CD4-positive, alpha-beta T cell treated with Interleukin-4 for 1 hour (primary cell): ENCODE measurements around the gene CNOT1.
A peak's percentile ranks its signal among the peaks of the same experiment; 100 is the strongest.

Source experiments
- DNase-seq, 2 donors: peaks; one replicate each; pipeline ENCODE4 v3.0.0-alpha.2; 2020 to 2022

The CNOT1 gene

GRCh38 chr16:58515125-58515870, 114.3 kb downstream of the CNOT1 start, which contains the start of gene SETD6:
Gene SETD6 (plus strand): TSS chr16:58515517. CDS start chr16:58515538, 21 bp downstream.
- peak; percentile 61 to 66 for DNase-seq

DNA sequence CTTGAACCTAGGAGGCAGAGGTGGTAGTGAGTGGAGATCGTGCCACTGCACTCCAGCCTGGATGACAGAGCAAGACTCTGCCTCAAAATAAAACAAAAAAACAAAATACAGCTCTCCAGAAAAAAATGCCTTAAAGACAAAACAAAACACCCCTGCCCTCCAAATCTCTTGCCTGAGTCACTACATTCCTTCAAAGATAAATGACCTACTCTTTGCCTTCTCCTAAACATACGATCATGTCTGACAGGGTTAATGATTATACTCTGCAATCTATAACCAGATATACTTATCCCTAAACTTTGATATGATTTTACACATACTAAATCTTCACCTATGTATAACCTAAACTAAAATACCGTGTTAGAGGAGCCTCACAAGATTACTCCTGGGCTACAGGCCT, 115.8 kb downstream of the CNOT1 start:
- no peak for DNase-seq

DNA sequence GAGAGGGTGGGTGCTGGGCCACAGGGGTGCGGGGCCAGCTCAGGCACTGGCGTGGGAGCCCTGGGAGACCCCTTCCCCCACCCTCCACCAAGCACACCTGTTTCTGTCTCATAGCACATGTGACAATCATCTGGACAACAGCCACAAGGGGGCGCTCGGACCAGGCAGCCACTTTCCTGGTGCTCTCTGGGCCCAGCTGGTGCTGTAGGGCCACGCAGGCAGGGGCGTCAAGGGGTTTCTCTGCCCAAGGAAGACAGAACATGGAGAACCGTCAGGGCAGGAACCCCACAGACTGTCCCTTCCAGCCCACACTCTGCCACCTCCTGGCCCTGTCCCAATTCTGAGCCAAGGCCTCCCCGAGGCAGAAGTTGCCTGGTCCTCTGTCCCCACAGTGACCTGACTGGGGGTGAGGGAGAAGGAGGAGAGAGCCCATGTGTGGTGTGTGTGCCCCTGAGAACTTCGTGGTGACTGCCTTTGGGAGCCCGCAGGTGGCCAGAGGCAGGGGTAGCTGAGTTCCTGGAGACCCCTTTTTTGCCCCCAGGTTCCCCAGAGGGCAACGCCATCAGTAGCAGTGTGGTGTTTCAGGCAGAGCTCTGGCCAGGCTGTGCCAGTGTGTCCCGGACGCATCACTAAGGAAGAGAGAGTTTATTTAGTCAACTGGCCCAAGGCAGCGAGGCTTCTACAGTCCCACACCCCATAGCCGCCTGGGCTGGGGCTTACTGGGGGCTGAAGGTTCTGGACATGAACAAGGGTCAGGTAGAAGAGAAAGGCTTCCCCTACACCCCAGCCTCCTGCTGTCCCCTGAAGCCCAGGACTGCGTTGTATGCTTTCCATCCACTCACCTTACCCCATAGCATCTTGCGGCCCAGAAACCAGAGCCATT, 117.5 kb downstream of the CNOT1 start:
- DNase-seq: peak; percentile 79 to 80

DNA sequence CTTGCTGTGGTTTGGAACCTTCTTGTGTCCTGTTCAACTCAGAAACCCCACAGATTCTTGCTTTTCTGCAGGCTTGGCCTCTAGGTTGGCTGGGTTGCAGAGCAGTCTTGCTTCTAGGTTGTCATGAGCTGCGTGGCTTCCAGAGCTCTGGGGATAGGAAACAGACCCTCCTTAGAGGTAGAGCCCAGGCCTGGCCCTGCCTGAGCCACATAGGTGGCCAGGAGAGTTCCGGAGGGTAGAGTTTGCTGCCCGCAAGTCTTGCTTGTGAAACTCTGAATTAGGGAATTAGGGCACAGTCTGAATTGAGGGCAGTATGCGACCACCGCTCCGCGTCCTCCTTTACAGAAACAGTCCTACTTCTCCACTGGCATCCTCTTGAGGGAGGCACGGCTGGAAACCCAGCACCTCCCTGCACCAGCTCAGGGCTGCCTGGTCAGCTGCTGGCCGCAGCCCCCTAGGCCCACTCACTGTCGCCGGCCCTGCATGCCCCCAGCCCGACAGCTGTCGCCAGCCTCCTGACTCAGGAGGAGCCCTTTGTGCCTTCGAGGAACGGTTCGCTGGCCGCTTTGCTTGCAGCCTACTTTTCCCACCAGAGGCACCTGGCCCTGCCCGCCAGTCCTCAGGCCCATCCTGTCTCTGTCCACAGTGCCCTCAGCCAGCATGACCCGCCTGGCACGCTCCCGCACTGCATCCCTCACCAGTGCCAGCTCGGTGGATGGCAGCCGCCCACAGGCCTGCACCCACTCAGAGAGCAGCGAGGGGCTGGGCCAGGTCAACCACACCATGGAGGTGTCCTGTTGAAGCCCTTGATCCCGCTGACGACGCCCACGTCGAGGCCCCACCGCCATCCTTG, 118.6 kb downstream of the CNOT1 start:
- DNase-seq: no peak

- DNase-seq: no peak
These were observed 119.4 kb downstream of the CNOT1 start for GRCh38 chr16:58510097-58510775.

DNA sequence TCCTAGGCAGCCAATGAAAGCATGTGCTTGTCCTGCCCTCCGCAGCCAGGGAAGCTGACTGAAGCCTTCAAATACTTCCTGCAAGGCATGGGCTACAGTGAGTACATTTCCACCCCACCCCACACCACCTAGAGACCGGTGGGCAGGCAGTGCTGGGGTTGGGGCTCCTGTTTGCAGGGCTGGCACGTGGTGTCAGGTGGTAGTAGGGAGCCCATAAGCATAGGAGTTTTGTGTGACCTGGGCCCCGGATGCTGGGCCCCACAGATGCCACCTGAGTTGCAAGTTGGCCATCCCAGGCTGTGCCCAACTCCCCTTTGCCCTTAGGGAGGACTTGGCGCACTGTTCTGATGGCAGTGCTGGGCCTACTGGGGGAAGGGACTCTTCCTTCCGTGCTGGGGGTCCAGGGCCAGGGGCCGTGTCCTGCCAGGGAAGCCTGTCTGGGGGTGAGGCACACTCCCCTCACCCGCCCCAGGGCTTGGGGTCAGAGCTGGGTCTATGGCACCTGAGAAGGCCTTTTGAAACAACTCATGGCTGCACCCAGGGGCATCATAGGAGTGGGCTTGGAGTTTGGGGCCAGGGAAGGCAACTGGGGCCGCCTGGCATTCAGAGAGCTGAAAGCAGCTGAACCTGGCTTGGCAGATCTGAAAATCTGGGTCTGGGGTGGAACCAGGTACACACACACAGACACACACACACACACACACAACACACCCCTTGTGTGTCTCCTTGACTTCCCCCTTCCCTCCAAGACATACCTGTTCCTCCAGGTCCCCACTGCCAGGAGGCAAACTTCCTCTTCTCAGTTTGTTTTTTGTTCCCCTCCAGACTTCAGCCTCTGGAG, 120.2 kb downstream of the CNOT1 start:
- no peak for DNase-seq

GRCh38 chr16:58508671-58509251, 120.9 kb downstream of the CNOT1 start:
- no peak for DNase-seq

GRCh38 chr16:58507963-58508670, 121.5 kb downstream of the CNOT1 start:
- DNase-seq: no peak

DNA sequence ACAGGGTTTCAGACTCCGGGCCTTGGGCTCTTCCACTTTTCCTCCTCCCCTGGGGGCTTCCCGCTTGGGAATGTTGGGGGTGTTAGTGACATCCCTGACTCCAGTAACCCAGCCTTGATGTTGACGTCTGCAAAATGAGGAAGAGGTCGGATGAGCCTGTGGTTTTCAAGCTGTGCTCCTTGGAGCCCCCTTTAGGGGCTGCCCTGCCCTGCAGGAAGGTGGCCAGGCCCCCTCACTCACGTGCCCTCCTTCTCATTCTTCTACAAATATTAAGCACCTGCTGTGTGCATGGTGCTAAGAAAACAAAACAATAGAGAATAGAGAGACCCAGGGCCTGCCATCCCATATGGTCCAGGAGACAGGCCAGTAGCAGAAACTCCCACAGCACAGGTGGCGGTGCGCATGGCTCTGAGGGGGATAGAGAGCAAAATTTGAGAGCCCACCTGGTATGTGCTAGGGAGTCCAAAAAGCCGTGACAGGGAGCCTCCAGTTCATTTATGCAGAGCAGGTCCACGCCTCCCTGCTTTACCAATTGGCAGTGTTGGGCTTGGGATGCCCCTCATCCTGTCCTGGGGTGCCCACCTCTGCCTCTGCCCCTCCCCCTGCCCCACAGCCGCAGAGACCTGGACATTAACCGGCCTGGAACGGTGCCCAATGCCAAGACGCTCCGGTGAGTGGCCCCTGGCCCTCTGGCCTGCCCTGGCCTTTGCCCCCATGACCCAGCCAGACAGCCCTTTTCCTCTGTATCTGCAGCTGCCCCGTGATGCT, 122.2 kb downstream of the CNOT1 start:
- no peak for DNase-seq

- no peak for DNase-seq
These were observed 123.1 kb downstream of the CNOT1 start for GRCh38 chr16:58506241-58507194.

DNA sequence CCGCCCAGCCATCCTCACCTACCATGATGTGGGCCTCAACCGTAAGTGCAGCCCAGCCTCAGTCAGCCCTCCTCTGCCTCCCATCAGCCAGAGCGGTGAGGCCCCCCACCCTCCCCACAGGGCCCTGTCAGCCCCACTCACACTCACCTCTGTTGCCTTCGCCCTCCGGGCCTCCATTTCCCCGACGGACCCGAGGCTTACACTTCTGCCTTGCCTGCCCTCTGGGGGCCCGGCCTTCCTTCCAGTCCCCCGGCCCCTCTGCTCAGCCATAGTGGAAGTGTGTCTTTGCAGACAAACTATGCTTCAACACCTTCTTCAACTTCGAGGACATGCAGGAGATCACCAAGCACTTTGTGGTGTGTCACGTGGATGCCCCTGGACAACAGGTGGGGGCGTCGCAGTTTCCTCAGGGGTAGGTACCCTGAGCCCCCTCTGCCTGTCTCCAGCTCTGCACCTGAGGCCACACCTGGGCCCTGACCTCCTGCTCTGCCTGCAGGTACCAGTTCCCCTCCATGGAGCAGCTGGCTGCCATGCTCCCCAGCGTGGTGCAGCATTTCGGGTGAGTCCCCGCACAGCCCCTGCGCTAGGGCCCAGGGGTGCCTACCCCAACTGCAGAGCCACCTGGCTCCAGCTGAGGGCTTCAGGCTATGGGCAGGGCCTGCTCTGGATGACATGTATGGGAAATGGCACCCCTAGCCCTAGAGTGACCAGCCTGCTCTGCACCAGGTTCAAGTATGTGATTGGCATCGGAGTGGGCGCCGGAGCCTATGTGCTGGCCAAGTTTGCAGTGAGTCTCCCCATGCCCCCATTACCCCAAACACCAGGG, 125.5 kb downstream of the CNOT1 start:
- peak in 1 of 2 donors; percentile 9 for DNase-seq

DNA sequence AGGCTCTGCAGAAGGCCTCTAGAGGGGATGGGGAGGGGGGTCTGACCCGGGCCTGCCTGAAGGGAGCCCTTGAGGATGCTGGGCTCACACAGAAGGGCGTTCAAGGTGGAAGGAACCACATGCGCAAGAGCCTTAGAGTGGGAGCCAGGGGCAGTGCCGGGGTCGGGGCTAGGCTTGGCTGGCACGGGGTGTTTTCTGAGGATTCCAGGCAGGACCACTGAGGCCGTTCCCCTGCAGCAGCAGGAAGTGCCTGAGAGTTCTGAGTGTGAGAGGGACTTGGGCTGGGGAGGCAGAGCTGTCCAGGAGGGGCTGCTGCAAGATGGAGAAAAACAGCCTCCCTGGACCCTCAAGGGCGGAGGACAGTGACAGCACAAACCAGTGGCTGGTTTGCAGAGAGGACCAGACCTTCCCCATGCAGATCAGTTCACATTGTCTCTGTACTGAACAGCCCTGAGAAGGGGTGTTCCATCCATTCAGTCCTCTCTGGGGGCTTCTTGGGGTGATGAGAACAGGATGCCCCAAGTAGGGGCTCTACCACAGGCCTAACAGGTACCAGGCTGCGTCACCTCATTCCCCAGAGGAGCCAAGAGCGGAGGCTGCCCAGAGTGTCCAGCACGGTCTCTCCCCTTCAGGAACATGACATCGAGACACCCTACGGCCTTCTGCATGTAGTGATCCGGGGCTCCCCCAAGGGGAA, 126.3 kb downstream of the CNOT1 start:
- peak in 1 of 2 donors; percentile 10 for DNase-seq

- DNase-seq: no peak
These were observed 127.3 kb downstream of the CNOT1 start for GRCh38 chr16:58502217-58502921.

DNA sequence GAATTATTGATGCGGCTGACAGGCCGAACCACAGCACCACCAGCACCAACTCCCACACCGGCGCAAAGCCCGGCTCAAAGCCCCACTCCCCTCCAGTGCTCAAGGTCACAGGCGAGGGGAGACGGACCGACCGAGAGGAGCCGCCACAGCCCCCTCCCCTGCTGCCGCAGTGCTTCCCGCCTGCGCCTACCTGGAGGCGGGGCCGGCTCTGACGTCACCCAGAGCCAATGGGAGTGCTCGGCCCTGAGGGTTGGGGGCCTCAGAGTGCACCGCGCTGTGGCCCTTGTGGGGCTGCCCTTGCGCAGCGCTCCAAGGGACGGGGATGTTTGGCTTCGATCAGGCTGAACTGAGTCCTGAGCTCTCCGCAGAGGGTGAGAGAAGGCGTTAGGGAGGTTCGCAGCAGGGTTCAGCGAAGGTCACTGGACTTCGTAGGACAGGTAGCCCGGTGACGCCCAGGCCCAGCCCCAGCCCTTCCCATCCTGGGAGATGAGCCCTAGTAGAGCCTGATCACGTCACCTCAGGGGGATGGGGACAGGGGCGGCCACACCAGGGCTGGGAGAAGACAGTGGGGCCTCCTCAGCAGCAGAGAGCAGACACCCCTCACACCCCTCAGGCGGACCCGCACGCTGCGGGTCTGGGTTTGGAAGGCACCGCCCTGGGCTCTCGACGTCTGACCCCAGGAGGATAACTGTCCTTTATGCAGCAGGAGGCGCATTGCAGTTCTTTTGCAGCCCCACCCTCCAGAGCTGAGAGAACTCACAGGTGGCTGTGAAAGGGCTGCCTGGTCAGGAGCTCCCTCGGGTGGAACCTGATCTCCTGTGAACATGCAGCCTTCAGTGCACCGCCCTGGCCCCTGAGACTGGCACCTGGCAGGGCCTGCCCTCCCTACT, 128.1 kb downstream of the CNOT1 start:
- peak; percentile 40 to 48 for DNase-seq
